Fibroblast of villous mesenchyme (primary cell): ENCODE results near the gene MYOG. TPM values are rescaled to one million over a fixed set of nuclear protein-coding genes. Genes with fewer than 3 reads are reported as not detected.
A peak's percentile ranks its signal among the peaks of the same experiment; 100 is the strongest.

Experiments used
- DNase-seq: peaks from one replicate; pipeline ENCODE4 v3.0.0-alpha.2; 2010; ENCODE audit warnings: low read depth
- H3K4me3 ChIP-seq: 2 replicates; pipeline ENCODE4 v1.5.1; 2011; ENCODE audit warnings: low read depth, mild to moderate bottlenecking, low read length
- CTCF ChIP-seq: IDR thresholded peaks from 2 replicates; pipeline ENCODE4 v1.5.1; 2012; ENCODE audit warnings: low read depth, mild to moderate bottlenecking, low read length; ENCODE audit not compliant: insufficient read depth
- total RNA-seq: library from RNA; depleted of rRNA; stranded (reverse); fragments of >200 nt; gene quantifications from 2 replicates; pipeline ENCODE4 v1.2.3, GENCODE V29; 2012

The MYOG gene
- total RNA-seq, 1 donor: not detected

- no peak for DNase-seq
- no peak for TF ChIP-seq CTCF
- no peak overlapping the region for H3K4me3 ChIP-seq
These were observed 20.6 kb downstream of the MYOG start for GRCh38 chr1:203065191-203065590.

GRCh38 chr1:203063287-203063686 is 22.5 kb downstream of the MYOG start:
- no peak overlapping the region for H3K4me3 ChIP-seq
- no peak for TF ChIP-seq CTCF
- DNase-seq: no peak

GRCh38 chr1:203060115-203060514 is 25.7 kb downstream of the MYOG start:
- no peak for DNase-seq
- H3K4me3 ChIP-seq: no peak overlapping the region
- TF ChIP-seq CTCF: no peak

GRCh38 chr1:203059485-203059884 is 26.3 kb downstream of the MYOG start:
- DNase-seq: no peak
- TF ChIP-seq CTCF: no peak
- H3K4me3 ChIP-seq: no peak overlapping the region

- no peak for DNase-seq
- no peak overlapping the region for H3K4me3 ChIP-seq
- TF ChIP-seq CTCF: no peak
These were observed 27.2 kb downstream of the MYOG start for GRCh38 chr1:203058676-203058935.

- H3K4me3 ChIP-seq: no peak overlapping the region
- DNase-seq: peak; percentile 63
- no peak for TF ChIP-seq CTCF
These were observed 27.7 kb downstream of the MYOG start for GRCh38 chr1:203057911-203058675.

- no peak for DNase-seq
- H3K4me3 ChIP-seq: no peak overlapping the region
- peak; percentile 22 for TF ChIP-seq CTCF
These were observed 29.3 kb downstream of the MYOG start for GRCh38 chr1:203056516-203056915.
